ENCODE measurements around the gene AURKAIP1.
"Not testable (repeated sequence)": the region's sequence is repeated elsewhere in the genome, so short reads cannot be mapped to it uniquely, and the experiment has no call there.

Gene AURKAIP1

DNA sequence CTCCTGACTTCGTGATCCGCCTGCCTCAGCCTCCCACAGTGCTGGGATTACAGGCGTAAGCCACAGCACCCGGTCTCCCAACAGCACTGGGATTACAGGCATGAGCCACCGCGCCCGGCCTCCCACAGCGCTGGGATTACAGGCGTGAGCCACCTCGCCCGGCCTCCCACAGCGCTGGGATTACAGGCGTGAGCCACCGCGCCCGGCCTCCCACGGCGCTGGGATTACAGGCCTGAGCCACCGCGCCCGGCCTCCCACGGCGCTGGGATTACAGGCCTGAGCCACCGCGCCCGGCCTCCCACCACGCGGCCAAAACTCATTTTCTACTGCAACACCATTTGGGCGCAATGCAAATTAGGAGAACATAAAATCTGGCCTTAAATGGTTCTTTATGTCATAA, 10.3 kb upstream of the AURKAIP1 start:
- not testable (repeated sequence) for DNase-seq

- DNase-seq = no peak
Observed at GRCh38 chr1:1381294-1381693, 6.3 kb upstream of the AURKAIP1 start.

GRCh38 chr1:1380860-1381259, 5.9 kb upstream of the AURKAIP1 start:
- no peak for DNase-seq

- no peak for DNase-seq
Observed at GRCh38 chr1:1377540-1378205, 2.7 kb upstream of the AURKAIP1 start.

DNA sequence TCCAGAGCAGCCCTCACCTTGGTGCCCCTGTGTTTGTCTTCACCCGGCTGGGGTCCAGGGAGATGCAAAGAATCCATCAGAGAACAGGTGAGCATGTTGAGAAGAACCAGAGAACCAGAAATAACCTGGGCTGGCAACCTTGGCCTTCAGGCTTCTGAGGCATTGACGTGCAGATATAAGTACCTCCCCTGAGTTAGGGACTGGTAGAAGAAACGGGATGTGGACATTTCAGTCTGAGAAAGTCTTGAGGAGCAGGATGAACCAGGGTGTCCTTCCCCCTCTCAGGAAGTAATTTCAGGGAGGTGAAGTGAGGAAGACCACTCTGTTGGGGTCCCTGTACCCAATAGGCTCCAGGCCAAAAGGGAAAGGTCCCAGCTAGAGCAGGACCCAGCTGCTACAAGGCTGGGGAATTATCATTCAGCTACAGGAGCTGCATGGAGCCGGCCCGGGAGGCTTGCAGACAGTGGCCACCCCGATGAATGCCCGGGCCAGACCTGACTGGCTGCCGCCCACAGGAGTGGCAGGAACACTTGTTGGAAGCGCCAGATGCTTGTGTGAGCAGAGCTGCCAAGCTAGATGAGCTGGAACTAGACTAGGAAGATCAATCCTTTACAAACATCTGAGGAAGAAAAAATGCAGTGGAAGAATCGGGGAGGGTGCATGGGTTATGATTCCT, 1.7 kb upstream of the AURKAIP1 start:
- DNase-seq = no peak

- DNase-seq = no peak
Observed at GRCh38 chr1:1374589-1374928, 448 bp downstream of the AURKAIP1 start.

- DNase-seq = no peak
Observed at GRCh38 chr1:1373815-1374588, 1.0 kb downstream of the AURKAIP1 start.

DNA sequence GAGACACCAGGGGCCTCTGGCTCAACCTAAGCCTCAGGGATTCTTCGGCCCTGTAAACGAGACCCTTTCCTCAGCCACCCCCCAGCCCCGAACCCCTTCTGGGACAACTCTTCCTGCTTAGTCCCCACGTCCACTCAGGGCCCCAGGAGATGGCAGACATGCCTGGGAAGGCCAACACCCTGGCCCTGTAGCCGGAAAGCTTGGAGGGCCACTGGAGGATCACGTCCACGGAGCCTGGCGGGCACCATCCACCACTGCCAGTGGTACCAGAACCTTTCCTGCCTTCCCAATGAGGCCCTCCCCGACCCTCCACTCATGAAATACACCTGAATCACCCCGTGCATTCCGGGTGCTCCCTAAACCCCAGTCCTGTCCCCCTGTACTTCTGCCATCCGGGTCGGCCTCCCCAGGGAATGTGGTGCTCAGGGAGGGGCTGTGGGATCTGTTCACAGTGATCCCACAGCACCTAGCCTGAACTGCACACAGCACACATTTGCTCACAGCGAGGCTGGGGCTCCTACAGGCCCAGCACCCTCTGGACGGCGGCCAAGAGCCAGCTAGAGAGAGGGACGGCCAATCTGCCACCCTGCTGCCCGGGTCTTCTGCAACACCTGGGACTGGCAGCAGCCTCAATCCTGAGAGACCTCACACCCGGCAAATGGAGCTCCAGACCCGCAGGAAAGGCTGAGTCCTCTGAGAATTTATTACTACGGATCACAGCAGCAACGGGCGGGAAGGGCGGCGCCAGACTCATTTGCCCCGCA, 1.8 kb downstream of the AURKAIP1 start:
- DNase-seq = no peak

GRCh38 chr1:1371746-1372711, 3.0 kb downstream of the AURKAIP1 start:
- peak; percentile 71 for DNase-seq

- DNase-seq = peak; percentile 94
Observed at GRCh38 chr1:1371364-1371745, 3.7 kb downstream of the AURKAIP1 start.

DNA sequence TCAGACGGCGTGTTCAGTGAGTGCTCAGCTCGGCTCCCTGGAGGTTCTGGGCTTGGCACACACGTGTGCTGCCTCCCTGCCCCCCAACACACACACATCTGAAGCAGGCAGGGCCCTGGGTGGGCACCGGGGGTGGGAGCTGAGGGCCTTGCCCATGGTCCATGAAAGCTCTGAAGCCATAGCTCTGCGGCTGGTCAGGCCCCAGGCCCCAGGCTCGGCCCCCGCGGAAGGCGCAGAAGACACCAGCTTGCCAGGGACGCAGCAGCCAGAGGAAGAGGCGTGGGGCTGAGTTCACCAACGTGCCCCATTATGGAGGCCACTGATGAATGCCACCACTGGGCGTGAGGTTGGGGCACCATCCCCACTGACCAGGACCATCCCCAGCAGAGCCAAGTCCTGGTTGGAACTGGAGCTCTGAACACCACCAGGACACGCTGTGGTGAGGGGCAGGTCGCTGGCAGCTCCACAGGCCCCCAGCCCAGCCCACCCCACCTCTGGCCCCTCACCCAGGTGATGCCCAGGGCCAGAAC, 4.2 kb downstream of the AURKAIP1 start:
- DNase-seq = no peak

DNA sequence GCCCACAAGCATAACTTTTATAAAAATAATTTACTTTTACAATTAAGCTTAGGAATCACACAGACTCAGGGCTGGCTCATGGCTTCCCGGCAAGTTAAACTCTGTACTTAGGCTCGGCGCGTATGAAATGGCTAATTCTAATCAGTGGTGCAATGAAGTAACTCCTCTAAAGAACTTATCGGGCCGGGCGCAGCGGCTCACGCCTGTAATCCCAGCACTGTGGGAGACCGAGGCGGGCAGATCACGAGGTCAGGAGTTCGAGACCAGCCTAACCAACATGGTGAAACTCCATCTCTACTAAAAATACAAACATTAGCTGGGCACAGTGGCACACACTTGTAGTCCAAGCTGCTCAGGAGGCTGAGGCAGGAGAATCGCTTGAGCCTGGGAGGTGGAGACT, 4.9 kb downstream of the AURKAIP1 start:
- not testable (repeated sequence) for DNase-seq

GRCh38 chr1:1367315-1367714, 7.7 kb downstream of the AURKAIP1 start:
- DNase-seq = no peak

DNA sequence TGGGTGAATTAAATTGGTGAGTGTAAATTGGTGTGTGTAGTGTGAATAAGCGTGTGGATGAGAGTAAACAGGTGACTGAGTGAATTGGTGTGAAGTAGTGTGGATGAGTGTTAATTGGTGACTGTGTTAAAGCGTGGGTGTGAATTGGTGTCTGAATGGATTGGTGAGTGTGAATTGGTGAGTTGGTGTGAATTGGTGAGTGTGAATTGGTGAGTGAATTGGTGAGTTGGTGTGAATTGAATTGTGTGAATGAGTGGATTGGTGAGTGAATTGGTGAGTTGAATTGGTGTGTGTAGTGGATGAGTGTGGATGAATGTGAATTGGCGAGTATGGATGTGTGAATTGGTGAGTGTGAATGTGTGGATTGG, 8.3 kb downstream of the AURKAIP1 start:
- DNase-seq = no peak

GRCh38 chr1:1365875-1366698, 8.9 kb downstream of the AURKAIP1 start:
- no peak for DNase-seq

GRCh38 chr1:1364266-1364665, 10.7 kb downstream of the AURKAIP1 start:
- DNase-seq = no peak

- no peak for DNase-seq
Observed at GRCh38 chr1:1361982-1362423, 13.0 kb downstream of the AURKAIP1 start.

DNA sequence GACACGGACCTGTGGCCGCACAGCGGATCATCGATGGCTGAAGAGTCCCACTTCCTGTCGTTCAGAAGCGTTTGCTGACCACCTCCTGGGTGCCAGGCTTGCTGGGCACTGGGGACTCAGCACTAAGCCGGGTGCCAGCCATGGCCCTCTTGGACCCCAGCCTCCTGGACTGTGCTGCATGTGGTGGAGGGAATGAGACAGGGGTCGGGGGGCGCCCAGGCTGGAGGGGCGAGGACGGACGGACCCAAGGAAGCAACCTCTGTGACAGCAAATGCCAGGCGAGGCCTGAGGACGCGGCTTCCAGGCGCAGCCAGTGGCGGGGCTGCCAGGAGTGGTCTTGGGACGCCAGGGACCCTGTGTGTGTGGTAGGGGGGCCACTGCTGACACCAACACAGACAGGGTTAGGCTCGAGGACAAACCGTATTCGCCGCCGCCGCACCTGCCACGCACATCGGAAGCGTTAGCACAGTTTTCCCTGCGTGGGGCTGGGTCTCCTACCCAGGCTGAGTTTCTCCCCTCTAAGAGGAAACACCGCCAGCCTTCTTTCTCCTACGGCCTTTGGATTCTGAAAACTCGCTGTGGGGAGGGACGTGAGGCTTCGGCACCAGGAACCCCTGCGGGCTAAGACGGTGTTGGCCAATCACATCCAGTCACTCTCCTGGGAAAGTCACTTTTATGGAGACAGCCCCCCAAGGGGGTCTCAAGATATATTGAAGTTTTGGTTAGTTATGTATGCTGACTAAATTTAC, 13.6 kb downstream of the AURKAIP1 start:
- no peak for DNase-seq

DNA sequence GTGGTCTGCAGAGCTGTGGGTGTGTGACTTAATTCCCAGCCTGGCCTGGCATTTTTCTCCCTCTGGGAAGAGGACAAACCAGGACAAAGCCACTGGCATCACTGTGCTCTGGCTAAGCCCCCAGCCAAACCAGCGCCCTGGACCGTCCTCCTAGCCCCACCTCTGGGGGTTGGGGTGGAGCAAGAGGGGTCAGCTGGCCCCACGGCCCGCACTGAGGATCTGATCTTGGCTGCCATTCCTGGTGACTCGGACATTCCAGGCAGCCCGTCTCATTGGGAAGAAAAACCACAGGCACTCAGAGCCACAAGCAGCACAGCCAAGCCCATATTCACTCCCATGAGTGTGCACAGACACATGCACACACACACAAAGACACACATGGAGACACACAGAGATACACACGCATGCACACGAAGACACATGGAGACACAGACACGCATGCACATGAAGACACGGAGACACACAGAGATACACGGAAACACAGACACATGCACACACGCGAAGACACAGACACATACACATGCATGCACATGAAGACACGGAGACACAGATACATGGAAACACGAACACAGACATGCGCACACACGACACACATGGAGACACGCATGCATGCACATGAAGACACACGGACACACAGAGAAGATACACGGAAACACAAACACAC, 14.4 kb downstream of the AURKAIP1 start:
- DNase-seq = no peak
